ENCODE results near the gene GNB1L.

GNB1L gene

GRCh38 chr22:19812910-19813309 is 41.8 kb downstream of the GNB1L start:
- no peak for DNase-seq

GRCh38 chr22:19811811-19812771 is 42.6 kb downstream of the GNB1L start:
- no peak for DNase-seq

- DNase-seq: no peak
Observed at GRCh38 chr22:19811211-19811621, 43.5 kb downstream of the GNB1L start.

GRCh38 chr22:19810381-19811201 is 44.1 kb downstream of the GNB1L start:
- no peak for DNase-seq

- DNase-seq: no peak
Observed at GRCh38 chr22:19809741-19810140, 44.9 kb downstream of the GNB1L start.

- DNase-seq: no peak
Observed at GRCh38 chr22:19808873-19809478, 45.7 kb downstream of the GNB1L start.

- DNase-seq: no peak
Observed at GRCh38 chr22:19807914-19808872, 46.5 kb downstream of the GNB1L start.

- no peak for DNase-seq
Observed at GRCh38 chr22:19807161-19807913, 47.3 kb downstream of the GNB1L start.

GRCh38 chr22:19806213-19807160 is 48.2 kb downstream of the GNB1L start:
- DNase-seq: peak in 1 of 56 donors; percentile 8

- no peak for DNase-seq
Observed at GRCh38 chr22:19805821-19806212, 48.9 kb downstream of the GNB1L start.

GRCh38 chr22:19803736-19804267 is 50.9 kb downstream of the GNB1L start:
- DNase-seq: no peak

GRCh38 chr22:19802894-19803735 is 51.6 kb downstream of the GNB1L start:
- no peak for DNase-seq

- DNase-seq: no peak
Observed at GRCh38 chr22:19802001-19802893, 52.4 kb downstream of the GNB1L start.

GRCh38 chr22:19801340-19802000 is 53.2 kb downstream of the GNB1L start:
- DNase-seq: no peak

- no peak for DNase-seq
Observed at GRCh38 chr22:19800761-19801244, 53.9 kb downstream of the GNB1L start.

GRCh38 chr22:19800306-19800705 is 54.4 kb downstream of the GNB1L start:
- DNase-seq: no peak

All from nucleus accumbens (tissue), 56 donors.